HepG2 (cell line): ENCODE data around the gene PEAK3. TPM values are rescaled to one million over a fixed set of nuclear protein-coding genes. Genes with fewer than 3 reads are reported as not detected.

Experiments
- BCLAF1 ChIP-seq: fragments of 450-650 bp; IDR thresholded peaks from 2 replicates; pipeline ENCODE4 v1.6.1; 2017; ENCODE audit warnings: mild to moderate bottlenecking
- MXD1 ChIP-seq: sonication (generic); formaldehyde crosslinking; IDR thresholded peaks from 2 replicates; pipeline ENCODE4 v1.4.0; 2020; ENCODE audit warnings: mild to moderate bottlenecking, missing genetic modification reagents
- NFAT5 ChIP-seq: sonication (generic); formaldehyde crosslinking; IDR thresholded peaks from 2 replicates; pipeline ENCODE4 v1.4.0; 2020; ENCODE audit warnings: missing genetic modification reagents
- PLRG1 ChIP-seq: fragments of 450-650 bp; conservative IDR thresholded peaks from 2 replicates; pipeline ENCODE4 v1.6.1; 2016
- RFXANK ChIP-seq: IDR thresholded peaks from 2 replicates; pipeline ENCODE4 v1.6.1; 2016
- SMAD1 ChIP-seq: sonication (generic); formaldehyde crosslinking; IDR thresholded peaks from 2 replicates; pipeline ENCODE4 v1.4.0; 2020; ENCODE audit warnings: missing genetic modification reagents, low read depth, mild to moderate bottlenecking, borderline replicate concordance
- SSRP1 ChIP-seq: IDR thresholded peaks from 2 replicates; pipeline ENCODE4 v1.6.1; 2016; ENCODE audit warnings: control low read depth
- TFE3 ChIP-seq: IDR thresholded peaks from 2 replicates; pipeline ENCODE4 v1.6.1; 2016
- XRCC5 ChIP-seq: fragments of 200-400 bp; formaldehyde crosslinking; optimal IDR thresholded peaks from 2 replicates; pipeline ENCODE3; 2017; ENCODE audit warnings: mild to moderate bottlenecking, low read length
- ZBTB42 ChIP-seq: sonication (generic); formaldehyde crosslinking; IDR thresholded peaks from 2 replicates; pipeline ENCODE4 v1.5.0; 2020; ENCODE audit warnings: mild to moderate bottlenecking, missing genetic modification reagents
- ZNF18 ChIP-seq: sonication (generic); formaldehyde crosslinking; IDR thresholded peaks from 2 replicates; pipeline ENCODE4 v1.8.0; 2022; ENCODE audit warnings: mild to moderate bottlenecking, missing genetic modification reagents; ENCODE audit not compliant: insufficient replicate concordance
- ZNF275 ChIP-seq: sonication (generic); formaldehyde crosslinking; IDR thresholded peaks from 2 replicates; pipeline ENCODE4 v1.8.0; 2022; ENCODE audit warnings: missing genetic modification reagents, mild to moderate bottlenecking, inconsistent platforms, borderline replicate concordance
- ZNF747 ChIP-seq: sonication (generic); formaldehyde crosslinking; IDR thresholded peaks from 2 replicates; pipeline ENCODE4 v1.8.1; 2023; ENCODE audit warnings: missing genetic modification reagents, mild to moderate bottlenecking, borderline replicate concordance
- ZNF800 ChIP-seq: sonication (generic); formaldehyde crosslinking; IDR thresholded peaks from 2 replicates; pipeline ENCODE4 v1.4.0; 2020; ENCODE audit warnings: missing genetic modification reagents
- polyA plus RNA-seq, 8 experiments: library from polyadenylated mRNA; depleted of rRNA in 3 of 8; stranded (reverse) in 7 of 8; unstranded in 1 of 8; fragments of >200 nt; fragmentation: Illumina TruSeq in 4 of 8; extraction: Trizol in 4 of 8; gene quantifications; 2 replicates each; pipeline versions ENCODE4 v1.2.1 to v1.2.3, GENCODE V29; 2011 to 2016; ENCODE audit warnings: low read depth in 4 of 8, missing spikeins in 1 of 8, mixed read lengths in 1 of 8; ENCODE audit not compliant: insufficient read depth in 1 of 8
- total RNA-seq, 5 experiments: library from RNA; depleted of rRNA; stranded (reverse); fragments of >200 nt; fragmentation: Illumina TruSeq; extraction: Trizol; gene quantifications; 2 replicates each; pipeline ENCODE4 v1.2.3, GENCODE V29; 2016; ENCODE audit warnings: low read depth in 1 of 5

Gene PEAK3
- total and polyA plus RNA-seq, 2 of the 13 experiments (the other 11 are each of a cell fraction or from before 2014, with no cell fraction given) = not detected

- TF ChIP-seq ZNF18 (CRISPR knock-in tag) (peak; percentile 59), NFAT5 (no peak), ZNF275 (CRISPR knock-in tag) (no peak), ZBTB42 (no peak), XRCC5 (no peak), SMAD1 (CRISPR knock-in tag) (no peak), BCLAF1 (no peak), PLRG1 (no peak), MXD1 (CRISPR knock-in tag) (peak; percentile 72; the same call in 1 of the 2 replicates), ZNF800 (CRISPR knock-in tag) (peak; percentile 99), ZNF747 (CRISPR knock-in tag) (no peak), TFE3 (CRISPR knock-in tag) (no peak), RFXANK (CRISPR knock-in tag) (no peak), SSRP1 (CRISPR knock-in tag) (no peak)
Measured at GRCh38 chr19:2291185-2291751, 9.3 kb upstream of the PEAK3 start (continued).
